IMR-90 (cell line): ENCODE results near the gene KCNAB1. TPM values are rescaled to one million over a fixed set of nuclear protein-coding genes. Genes with fewer than 3 reads are reported as not detected.

Source experiments
- ATAC-seq: fragments of 200-7000 bp; cut with Tn5 transposase; 2 replicates; pipeline ENCODE4 v1.9.1; 2020; ENCODE audit warnings: low read depth, mild to moderate bottlenecking, moderate library complexity
- BruUV-seq: library from RNA; stranded (reverse); fragments of 400-500 nt; replicated peaks from 2 replicates; lab custom pipeline; 2021; lab: Mats Ljungman, UMichigan
- CTCF ChIA-PET: fragments of 300-600 bp; formaldehyde crosslinking; extraction: SDS; loops from one replicate; lab custom pipeline; 2021; ENCODE audit warnings: antibody characterized with exemption; lab: Yijun Ruan, JAX
- POLR2A ChIA-PET: fragments of 300-600 bp; sonication (Branson Sonifier 250); formaldehyde crosslinking; loops from one replicate; lab custom pipeline; 2022; ENCODE audit warnings: antibody characterized with exemption; ENCODE audit not compliant: unreplicated experiment; lab: Charles Lee
- DNase-seq: peaks from one replicate; pipeline ENCODE4 v3.0.0; 2013
- H2AFZ ChIP-seq: replicated peaks from 2 replicates; pipeline ENCODE3; 2013; ENCODE audit warnings: low read length, mild to moderate bottlenecking; ENCODE audit not compliant: poor library complexity
- H2AK5ac ChIP-seq: 2 replicates; pipeline ENCODE4 v1.6.1; 2013; ENCODE audit warnings: low read depth, low read length, inconsistent platforms
- H2AK9ac ChIP-seq: replicated peaks from 2 replicates; pipeline ENCODE3; 2013; ENCODE audit warnings: mild to moderate bottlenecking, low read depth, low read length, moderate library complexity; ENCODE audit not compliant: poor library complexity
- H2BK120ac ChIP-seq: 2 replicates; pipeline ENCODE4 v1.6.1; 2013; ENCODE audit warnings: low read depth, low read length, inconsistent platforms
- H2BK15ac ChIP-seq: 3 replicates; pipeline ENCODE4 v1.6.1; 2013; ENCODE audit warnings: low read depth, low read length, inconsistent platforms
- H2BK20ac ChIP-seq: 2 replicates; pipeline ENCODE4 v1.6.1; 2013; ENCODE audit warnings: low read depth, mild to moderate bottlenecking, inconsistent platforms, low read length, moderate library complexity
- H2BK5ac ChIP-seq: 2 replicates; pipeline ENCODE4 v1.6.1; 2013; ENCODE audit warnings: mild to moderate bottlenecking, low read depth, low read length, inconsistent platforms; ENCODE audit not compliant: poor library complexity, severe bottlenecking
- H3K14ac ChIP-seq: replicated peaks from 2 replicates; pipeline ENCODE4 v1.6.1; 2013; ENCODE audit warnings: low read depth, low read length, inconsistent platforms
- H3K18ac ChIP-seq: 2 replicates; pipeline ENCODE4 v1.6.1; 2013; ENCODE audit warnings: low read depth, low read length, control low read depth
- H3K23ac ChIP-seq: 2 replicates; pipeline ENCODE4 v1.6.1; 2013; ENCODE audit warnings: low read depth, low read length, inconsistent platforms
- H3K27ac ChIP-seq: 2 replicates; pipeline ENCODE4 v1.5.1; 2013; ENCODE audit warnings: mild to moderate bottlenecking, control low read depth, low read length; ENCODE audit not compliant: insufficient read depth
- H3K27me3 ChIP-seq: 2 replicates; pipeline ENCODE4 v1.6.1; 2013; ENCODE audit warnings: low read length; ENCODE audit not compliant: control insufficient read depth, insufficient read depth
- H3K36me3 ChIP-seq: 2 replicates; pipeline ENCODE4 v1.6.1; 2013; ENCODE audit warnings: low read length, mixed read lengths; ENCODE audit not compliant: control insufficient read depth, insufficient read depth
- H3K4ac ChIP-seq: 2 replicates; pipeline ENCODE4 v1.6.1; 2013; ENCODE audit warnings: low read depth, low read length, inconsistent platforms
- H3K4me1 ChIP-seq: 2 replicates; pipeline ENCODE4 v1.6.1; 2013; ENCODE audit warnings: low read length, mixed read lengths; ENCODE audit not compliant: control insufficient read depth, insufficient read depth
- H3K4me2 ChIP-seq: 2 replicates; pipeline ENCODE4 v1.6.1; 2013; ENCODE audit warnings: low read depth, mild to moderate bottlenecking, control low read depth, low read length, moderate library complexity
- H3K4me3 ChIP-seq: 2 replicates; pipeline ENCODE4 v1.5.1; 2013; ENCODE audit warnings: low read depth, mild to moderate bottlenecking, control low read depth, low read length, moderate library complexity; ENCODE audit not compliant: insufficient read depth
- H3K56ac ChIP-seq: 2 replicates; pipeline ENCODE4 v1.6.1; 2013; ENCODE audit warnings: low read length, inconsistent platforms; ENCODE audit not compliant: insufficient read depth; ENCODE audit errors: extremely low read depth
- H3K79me1 ChIP-seq, 2 experiments: 2 replicates each; pipeline ENCODE4 v1.6.1; 2013; ENCODE audit warnings: low read length in 2 of 2, inconsistent platforms in 1 of 2, low read depth in 1 of 2
- H3K9ac ChIP-seq: 2 replicates; pipeline ENCODE4 v1.6.1; 2013; ENCODE audit warnings: low read depth, low read length, control low read depth
- H3K9me1 ChIP-seq: 2 replicates; pipeline ENCODE4 v1.6.1; 2013; ENCODE audit warnings: low read length, inconsistent platforms; ENCODE audit not compliant: insufficient read depth
- H3K9me3 ChIP-seq: 2 replicates; pipeline ENCODE4 v1.6.1; 2013; ENCODE audit warnings: low read length; ENCODE audit not compliant: control insufficient read depth, insufficient read depth
- H4K20me1 ChIP-seq: 2 replicates; pipeline ENCODE4 v1.6.1; 2013; ENCODE audit warnings: low read length, inconsistent platforms; ENCODE audit not compliant: insufficient read depth
- H4K5ac ChIP-seq: 2 replicates; pipeline ENCODE4 v1.6.1; 2013; ENCODE audit warnings: mild to moderate bottlenecking, low read depth, low read length, control low read depth
- H4K8ac ChIP-seq, 2 experiments: 2 replicates each; pipeline ENCODE4 v1.6.1; 2013; ENCODE audit warnings: low read depth in 2 of 2, low read length in 2 of 2, control low read depth in 1 of 2, inconsistent platforms in 1 of 2
- H4K91ac ChIP-seq: 2 replicates; pipeline ENCODE4 v1.6.1; 2013; ENCODE audit warnings: low read depth, low read length, inconsistent platforms; ENCODE audit not compliant: insufficient read depth
- CEBPB ChIP-seq: IDR thresholded peaks from 2 replicates; pipeline ENCODE4 v1.6.1; 2012; ENCODE audit warnings: low read depth, low read length, improper control_type of control experiment
- CTCF ChIP-seq: conservative IDR thresholded peaks from 2 replicates; pipeline ENCODE4 v1.5.1; 2012; ENCODE audit warnings: mild to moderate bottlenecking, low read depth, low read length, improper control_type of control experiment
- ELK1 ChIP-seq: fragments of 150-350 bp; IDR thresholded peaks from 2 replicates; pipeline ENCODE4 v1.6.1; 2016; ENCODE audit warnings: low read depth, mild to moderate bottlenecking, low read length, moderate library complexity, borderline replicate concordance
- FOS ChIP-seq: fragments of 150-350 bp; IDR thresholded peaks from 2 replicates; pipeline ENCODE4 v1.6.1; 2016; ENCODE audit warnings: low read depth, low read length
- MAFK ChIP-seq: IDR thresholded peaks from 2 replicates; pipeline ENCODE4 v1.6.1; 2012; ENCODE audit warnings: low read depth, low read length, improper control_type of control experiment
- NFE2L2 ChIP-seq: fragments of 150-350 bp; IDR thresholded peaks from 2 replicates; pipeline ENCODE4 v1.6.1; 2016; ENCODE audit warnings: low read depth, mild to moderate bottlenecking, low read length
- POLR2A ChIP-seq: IDR thresholded peaks from 2 replicates; pipeline ENCODE4 v1.6.1; 2012; ENCODE audit warnings: mild to moderate bottlenecking, low read depth, low read length
- RCOR1 ChIP-seq: IDR thresholded peaks from 2 replicates; pipeline ENCODE4 v1.6.1; 2012; ENCODE audit warnings: mild to moderate bottlenecking, low read length, improper control_type of control experiment; ENCODE audit not compliant: insufficient replicate concordance
- RFX5 ChIP-seq: IDR thresholded peaks from 2 replicates; pipeline ENCODE4 v1.8.0; 2012; ENCODE audit warnings: low read depth, mild to moderate bottlenecking, low read length, moderate library complexity
- SMC3 ChIP-seq: fragments of 150-350 bp; IDR thresholded peaks from 2 replicates; pipeline ENCODE4 v1.6.1; 2016; ENCODE audit warnings: low read depth, mild to moderate bottlenecking, antibody characterized with exemption, low read length, moderate library complexity
- WGBS, 2 experiments: methylation state at CpG; one replicate each; pipeline versions ENCODE4 v1.1.5 to v1.1.7; 2013; ENCODE audit warnings: missing lambda C conversion rate in 2 of 2; ENCODE audit not compliant: insufficient read length in 1 of 2; ENCODE audit errors: extremely low coverage in 2 of 2; 5-methylcytosine and 5-hydroxymethylcytosine counted together
- dilution Hi-C: fragments of 300-500 bp; cut with HindIII; formaldehyde crosslinking; loops from one replicate; pipeline ENCODE4 v1.14.3; 2018; ENCODE audit warnings: low sequenced_read_pairs; ENCODE audit not compliant: unreplicated experiment
- in situ Hi-C: fragments of 300-500 bp; cut with MboI; formaldehyde crosslinking; loops from 3 replicates; pipeline ENCODE4 v1.14.3; 2019; ENCODE audit warnings: low sequenced_read_pairs, inconsistent platforms, mixed read lengths
- intact Hi-C: fragments of 100-400 bp; cut with micrococcal nuclease; formaldehyde crosslinking; loops from 2 replicates; pipeline ENCODE4 v1.10.0; 2022
- polyA plus RNA-seq, 3 experiments: library from polyadenylated mRNA; depleted of rRNA; stranded (reverse); fragments of >200 nt; gene quantifications; 2 replicates each; pipeline ENCODE4 v1.2.3, GENCODE V29; 2012; ENCODE audit warnings: low replicate concordance in 1 of 3
- total RNA-seq: library from RNA; depleted of rRNA; stranded (reverse); fragments of >200 nt; gene quantifications from 2 replicates; pipeline ENCODE4 v1.2.3, GENCODE V29; 2012

KCNAB1 gene
- total and polyA plus RNA-seq, 2 of the 4 experiments (the other 2 are of a cell fraction): under 0.01 to 0.07 TPM

GRCh38 chr3:156352728-156353127, 232.3 kb downstream of the KCNAB1 start:
- Histone ChIP-seq H3K14ac (no peak overlapping the region), H2AFZ (no peak overlapping the region), H3K9me3 (no peaks in the 10 kb centered on the region), H4K91ac (no peak overlapping the region), H3K36me3 (no peaks in the 10 kb centered on the region), H3K4ac (no peak overlapping the region), H2BK120ac (no peak overlapping the region), H2BK5ac (no peak overlapping the region), H3K4me2 (no peak overlapping the region), H3K56ac (no peak overlapping the region), H3K27me3 (peaks cover 3% of the 10 kb centered on the region; the same call in 1 of the 2 replicates), H3K79me1 (no peaks in the 10 kb centered on the region), H3K4me1 (no peaks in the 10 kb centered on the region), H2BK20ac (no peak overlapping the region), H3K9me1 (no peaks in the 10 kb centered on the region), H2BK15ac (no peak overlapping the region), H3K9ac (no peak overlapping the region), H4K5ac (no peak overlapping the region), H3K18ac (no peak overlapping the region), H3K4me3 (no peak overlapping the region), H4K20me1 (no peaks in the 10 kb centered on the region), H3K23ac (no peak overlapping the region), H3K27ac (no peak overlapping the region), H4K8ac (no peak overlapping the region), H2AK9ac (no peak overlapping the region), H2AK5ac (no peak overlapping the region)
- 100% methylated on average over 1 of the region's 2 CpGs; no CpG with 5 or more reads in 1 of the 2 experiments for WGBS, 2 experiments
- no TSS peak for BruUV-seq
- dilution Hi-C loops (no loop called here), in situ Hi-C loops (no loop called here), intact Hi-C loops (loop anchor here (1.0 kb wide), 1 partner anchor 9 kb away; no protein-coding TSS in a partner anchor)
- TF ChIP-seq RCOR1: no peak
- TF ChIP-seq RFX5: no peak
- no peak for TF ChIP-seq NFE2L2
- TF ChIP-seq SMC3: no peak
- TF ChIP-seq CTCF: no peak
- no peak for TF ChIP-seq MAFK
- TF ChIP-seq ELK1: no peak
- TF ChIP-seq POLR2A: no peak
- no peak for TF ChIP-seq FOS
- TF ChIP-seq CEBPB: no peak
- ATAC-seq: no peak
- CTCF ChIA-PET: interaction anchor here (1.0 kb wide), 1 partner anchor 11 kb away, joined by 4 read pairs; no protein-coding TSS in a partner anchor
- POLR2A ChIA-PET: no interaction called here
- no peak for DNase-seq
